DMS 273 (cell line): ENCODE results near the gene GPANK1.

ENCODE experiments used
- DNase-seq: peaks from one replicate; lab custom pipeline; 2025; ENCODE audit not compliant: unreplicated experiment; lab: John Stamatoyannopoulos, UW

The GPANK1 gene

DNA sequence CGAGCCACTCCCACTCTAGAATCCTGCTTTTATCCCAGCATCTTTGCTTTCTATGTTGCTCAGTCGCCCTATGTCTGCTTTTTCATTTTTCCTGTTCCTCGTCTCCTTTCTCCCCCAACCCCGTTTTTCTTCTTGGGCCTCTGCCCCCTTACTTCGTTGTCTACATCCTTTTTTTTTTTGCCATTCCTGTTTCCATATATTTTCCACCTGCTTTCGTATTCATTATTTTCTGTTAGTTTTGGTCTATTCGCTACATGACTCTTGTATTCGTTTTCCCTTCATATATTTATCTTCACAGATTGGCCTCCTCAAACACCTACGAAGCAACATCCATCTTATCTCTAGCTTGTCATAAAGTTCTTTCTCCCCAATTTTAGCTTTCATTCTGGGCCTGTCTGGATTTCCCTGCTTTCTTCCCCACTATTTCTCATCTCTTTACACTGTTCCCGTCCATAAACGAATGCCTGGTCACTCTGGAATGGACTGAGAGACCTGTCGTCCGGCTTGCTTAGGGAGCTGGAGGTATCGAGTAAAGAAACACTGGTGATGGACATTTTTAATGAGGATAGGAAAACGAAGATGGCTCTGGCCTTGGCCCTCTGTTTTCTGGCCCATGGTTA, 43.4 kb downstream of the GPANK1 start:
- no peak for DNase-seq

DNA sequence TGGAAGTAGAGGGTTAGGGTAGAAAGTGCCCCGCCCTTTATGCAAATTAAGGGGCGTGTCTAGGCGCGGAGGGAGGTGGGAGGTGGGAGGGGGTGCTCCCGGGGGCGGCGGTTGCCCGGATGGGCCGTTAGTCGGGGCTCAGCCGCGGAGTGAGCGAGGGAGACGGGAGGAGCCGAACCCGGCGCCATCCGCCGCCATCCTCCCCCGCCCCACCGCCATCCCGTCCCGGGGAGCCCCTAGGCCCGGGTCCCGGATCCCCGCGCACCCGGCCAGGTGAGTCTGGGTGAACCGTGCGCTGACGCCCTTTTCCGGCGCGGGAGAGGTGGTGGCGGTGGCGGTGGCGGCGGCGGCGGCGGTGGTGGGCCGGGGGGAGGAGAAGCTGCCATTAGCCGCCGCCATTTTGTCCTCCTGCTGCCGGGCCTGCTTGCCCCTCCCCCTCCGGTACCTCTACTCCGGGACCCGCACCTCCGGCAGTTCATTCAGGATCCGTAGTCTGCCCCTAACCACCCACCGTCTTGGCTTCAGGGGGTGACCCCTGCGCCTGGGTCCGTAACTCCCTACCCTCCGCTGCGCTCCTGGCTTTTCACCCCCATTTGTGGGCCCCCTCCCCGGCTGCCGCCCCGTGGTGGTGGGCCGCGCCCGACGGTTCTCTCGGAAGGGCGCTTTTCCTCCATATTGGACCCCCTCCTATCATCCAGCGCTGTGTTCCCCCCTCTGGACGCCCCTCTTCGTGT, 44.0 kb downstream of the GPANK1 start, which contains the start of gene PRRC2A:
PRRC2A (plus strand) TSS at position 130 of the 734 bp plus-strand sequence. CDS start 2,075 bp downstream, outside the sequence.
- peak; percentile 100 for DNase-seq

DNA sequence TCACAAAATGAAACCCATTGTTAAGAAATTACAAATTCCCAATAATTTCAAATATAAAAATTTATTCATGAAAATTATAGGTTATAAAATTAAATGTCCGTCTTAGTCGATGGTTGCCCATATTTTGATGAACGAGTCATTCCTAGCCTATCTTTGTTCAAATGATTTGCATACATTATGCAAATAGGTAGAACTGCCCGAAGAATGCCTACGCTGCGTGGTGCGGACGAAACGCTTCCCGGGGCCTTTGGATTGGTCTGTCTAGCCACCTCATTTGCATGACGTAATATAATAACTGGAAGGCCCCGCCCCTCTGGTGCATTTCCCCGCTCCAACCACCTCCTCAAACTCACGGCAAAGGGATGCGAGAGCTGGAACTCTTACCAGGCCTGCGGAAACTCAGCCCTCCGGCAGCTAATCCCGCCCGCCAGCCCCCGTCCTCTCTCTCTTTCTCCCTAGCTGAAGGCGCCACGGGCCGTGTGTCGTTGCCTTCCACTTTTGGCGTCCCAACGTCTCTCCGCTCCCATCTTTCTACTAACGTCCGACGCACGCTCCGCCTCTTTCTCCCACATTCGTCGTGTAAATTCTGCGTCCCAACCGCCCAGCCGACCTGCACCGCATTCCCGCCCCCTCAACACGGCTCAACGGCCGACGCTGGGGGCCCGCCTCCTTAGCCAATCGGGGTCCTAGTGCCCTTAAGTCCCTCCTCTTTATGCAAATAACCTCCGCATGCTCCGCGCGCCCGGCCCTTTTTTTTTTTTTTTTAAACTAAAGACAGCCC, 44.8 kb downstream of the GPANK1 start:
- peak; percentile 100 for DNase-seq

DNA sequence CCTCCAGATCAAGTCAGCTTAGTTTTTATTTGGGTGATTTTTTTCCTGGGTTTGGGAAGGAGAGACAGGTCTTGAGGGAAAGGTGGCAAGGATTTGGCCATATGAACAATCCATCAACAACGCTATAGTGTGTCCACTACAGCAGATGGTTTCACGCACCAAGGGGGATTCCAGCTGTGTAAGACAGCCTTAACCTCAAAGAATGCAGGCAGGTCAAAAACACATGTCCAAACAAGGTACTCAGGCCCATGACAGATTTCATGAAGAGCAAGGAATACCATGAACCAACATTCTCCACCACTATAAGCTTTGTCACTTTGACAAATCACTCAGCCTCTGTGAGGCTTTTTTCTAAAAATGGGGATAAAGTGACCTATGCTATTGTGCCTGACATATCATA, 47.8 kb downstream of the GPANK1 start:
- peak; percentile 36 for DNase-seq

DNA sequence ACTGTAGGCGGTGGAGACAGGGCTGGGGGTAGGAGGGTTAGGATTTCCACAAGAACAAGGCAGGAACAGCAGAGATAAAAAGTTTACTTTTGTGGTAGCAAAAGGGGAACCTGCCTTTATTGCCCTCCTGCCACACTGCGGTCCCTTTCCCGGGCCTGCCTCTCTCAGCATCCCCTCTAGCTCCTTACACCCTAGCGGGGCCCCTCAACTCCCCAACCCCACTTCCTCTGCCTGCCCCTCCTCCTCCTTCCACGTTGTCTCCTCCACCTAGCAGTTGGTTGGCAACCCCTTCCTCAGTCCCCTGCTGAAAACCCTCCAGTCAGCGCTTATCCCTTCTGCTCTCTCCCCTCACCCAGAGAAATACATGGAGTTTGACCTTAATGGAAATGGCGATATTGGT, 49.0 kb downstream of the GPANK1 start:
- no peak for DNase-seq

DNA sequence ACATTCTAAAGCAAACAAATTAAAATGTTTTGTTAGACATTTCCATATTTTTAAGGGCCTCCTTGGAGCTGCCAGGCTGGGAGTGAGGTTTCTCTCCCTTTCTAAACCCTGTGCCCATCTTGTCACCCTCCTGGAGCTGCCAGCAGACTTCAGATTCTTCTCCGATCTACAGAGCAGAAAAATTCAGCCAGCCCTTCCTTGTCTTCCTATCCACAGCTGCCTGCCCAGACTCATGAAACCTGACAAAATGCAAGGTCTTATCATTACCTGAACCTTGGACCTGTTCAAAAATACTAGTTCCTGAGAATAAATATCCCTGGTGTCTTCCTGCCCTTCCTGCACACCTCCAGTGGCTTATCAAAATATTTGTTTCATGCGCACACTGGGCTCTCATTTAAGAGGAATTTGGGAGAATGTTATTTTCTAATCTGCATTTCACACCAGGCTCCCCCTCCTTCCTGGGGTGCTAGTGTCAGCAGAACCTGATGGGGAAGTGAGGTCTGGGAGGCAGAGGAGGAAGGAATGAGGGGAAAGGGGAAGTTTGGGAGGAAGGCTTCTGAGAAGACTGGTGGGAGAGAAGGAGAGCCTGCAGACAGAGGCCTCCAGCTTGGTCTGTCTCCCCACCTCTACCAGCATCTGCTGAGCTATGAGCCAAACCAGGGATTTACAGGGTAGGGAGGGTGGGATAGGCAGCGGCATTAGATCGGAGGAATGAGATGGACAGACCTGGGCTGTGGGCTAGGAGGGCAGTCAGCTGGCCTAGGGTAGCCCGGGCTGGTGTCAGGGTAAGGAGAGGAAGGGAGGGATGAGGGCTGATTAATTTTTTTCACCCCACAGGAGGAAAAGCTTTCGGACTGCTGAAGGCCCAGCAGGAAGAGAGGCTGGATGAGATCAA, 49.9 kb downstream of the GPANK1 start, which contains the start of gene AIF1:
AIF1 (plus strand) TSS at position 551 of the 895 bp plus-strand sequence; CDS start at position 647, 96 bp downstream.
- DNase-seq, result no peak

DNA sequence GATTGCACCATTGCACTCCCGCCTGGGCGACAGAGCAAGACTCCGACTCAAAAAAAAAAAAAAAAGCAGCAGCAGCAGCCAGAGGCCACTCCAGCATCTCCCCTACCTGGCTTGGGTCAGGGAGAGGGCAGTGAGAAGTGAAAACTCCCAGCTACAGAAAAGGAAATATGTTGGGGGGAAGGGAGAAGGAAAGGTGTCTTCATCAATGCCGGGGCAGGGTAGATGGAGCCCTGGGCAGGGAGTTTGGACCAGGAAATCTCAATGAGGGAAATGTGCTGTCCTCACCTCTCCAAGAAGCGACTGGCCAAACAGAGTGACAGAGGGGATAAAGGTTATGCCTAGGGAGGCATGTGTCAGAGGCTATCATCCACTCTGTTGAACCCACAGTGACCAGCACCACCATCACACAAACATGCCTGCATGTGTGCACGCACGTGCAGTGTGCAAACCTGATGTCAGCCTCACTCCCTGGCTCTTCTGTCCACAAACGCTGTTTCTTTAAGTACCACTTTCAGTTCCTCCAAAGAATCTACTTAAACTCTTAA, 50.6 kb downstream of the GPANK1 start:
- DNase-seq, result no peak
